ENCODE measurements around the gene COL23A1. TPM values are rescaled to one million over a fixed set of nuclear protein-coding genes. Genes with fewer than 3 reads are reported as not detected.

COL23A1 gene
- total and polyA plus RNA-seq, 2 of the 8 experiments (the other 6 are each of a cell fraction or from before 2014, with no cell fraction given), result 3.1 to 4.7 TPM

DNA sequence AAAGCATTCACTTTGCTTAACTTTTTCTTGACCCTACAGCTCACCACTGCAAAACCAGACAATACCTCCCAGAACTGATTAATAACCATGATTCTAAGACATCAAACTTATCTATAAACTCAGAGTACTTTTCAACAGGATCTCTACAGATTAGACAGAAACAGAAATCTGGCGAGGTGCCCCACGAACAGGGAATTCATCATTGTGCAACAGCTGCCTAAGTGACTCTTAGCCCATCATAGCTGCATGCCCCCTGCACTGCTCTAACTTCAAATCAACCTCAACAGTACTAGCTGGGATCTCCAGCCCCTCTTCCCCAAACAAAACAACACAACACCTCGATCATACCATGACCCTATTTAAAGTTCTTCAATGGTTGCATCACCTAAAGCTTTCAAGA, 16.1 kb upstream of the COL23A1 start:
- DNase-seq (ENCODE audit: low read depth in 1 of 2, low spot score in 2 of 2) (no peak), FAIRE-seq (no peak)
- H2AFZ ChIP-seq (ENCODE audit: low read length), result no peak overlapping the region
- no peak overlapping the region for H4K91ac ChIP-seq (replicated peaks; ENCODE audit: insufficient read length, low read length)
- no peaks in the 10 kb centered on the region for H4K20me1 ChIP-seq (replicated peaks in 1 of 2; ENCODE audit: control insufficient read depth in 1 of 2, insufficient read depth in 2 of 2, low read length in 2 of 2)
- no peaks in the 10 kb centered on the region for H3K79me1 ChIP-seq (ENCODE audit: low read depth, low read length)
- no peak overlapping the region for H2BK15ac ChIP-seq (ENCODE audit: low read length)
- CTCF ChIA-PET (ENCODE audit: partially characterized antibody), result interaction anchor here (0.7 to 1.6 kb wide), 5 partner anchors 16 to 636 kb away, joined by 3 to 4 read pairs (median 3); partner anchors contain the start of gene COL23A1
- no peaks in the 10 kb centered on the region for H3K23me2 ChIP-seq (ENCODE audit: low read depth, low read length)
- WGBS, 2 experiments (ENCODE audit: extremely low coverage in 1 of 2, insufficient coverage in 1 of 2, insufficient read length in 1 of 2, insufficient replicate concordance in 2 of 2, low coverage in 1 of 2, low lambda C conversion rate in 2 of 2, missing lambda C conversion rate in 1 of 2), result 90% methylated on average over 3 of the region's 3 CpGs; no CpG with 5 or more reads in 1 of the 2 experiments
- no peak overlapping the region for H4K5ac ChIP-seq (ENCODE audit: insufficient read length, low read depth, low read length)
- no peak overlapping the region for H3K23ac ChIP-seq (ENCODE audit: insufficient read length)
- no peak overlapping the region for H3K4me3 ChIP-seq (ENCODE audit: extremely low read depth in 1 of 4, insufficient read depth in 2 of 4, low read depth in 3 of 4, low read length in 4 of 4)
- no peak overlapping the region for H2BK5ac ChIP-seq (ENCODE audit: low read depth, low read length)
- H3K9ac ChIP-seq (replicated peaks in 1 of 4; ENCODE audit: extremely low read depth in 1 of 4, low read depth in 3 of 4, low read length in 3 of 4), result no peak overlapping the region
- POLR2A ChIA-PET (ENCODE audit: partially characterized antibody), result interaction anchor here (1.2 to 1.5 kb wide), 3 partner anchors 10 to 19 kb away, joined by 3 to 6 read pairs (median 3); no protein-coding TSS in a partner anchor
- H3K4me1 ChIP-seq (replicated peaks in 1 of 4; ENCODE audit: control insufficient read depth in 3 of 4, insufficient read depth in 4 of 4, low read length in 3 of 4), result no peaks in the 10 kb centered on the region
- no peak overlapping the region for H2AK5ac ChIP-seq (ENCODE audit: low read depth, low read length)
- no peak overlapping the region for H3K14ac ChIP-seq (ENCODE audit: insufficient read length)
- H2BK120ac ChIP-seq (replicated peaks; ENCODE audit: low read depth, low read length), result no peak overlapping the region
- peaks cover 9 to 61% (median 34%) of the 10 kb centered on the region in 4 experiments for H3K36me3 ChIP-seq (ENCODE audit: control insufficient read depth in 2 of 4, insufficient read depth in 4 of 4, low read length in 3 of 4)
- no peaks in the 10 kb centered on the region for H3K79me2 ChIP-seq (ENCODE audit: control insufficient read depth in 1 of 2, insufficient read depth in 2 of 2, low read length in 2 of 2)
- no peak overlapping the region for H3K4ac ChIP-seq (replicated peaks; ENCODE audit: insufficient read length, low read depth, low read length)
- TF ChIP-seq TEAD4 (IDR thresholded peaks at IDR 0.05; ENCODE audit: low read depth, low read length) (no peak), CHD2 (IDR thresholded peaks at IDR 0.05; ENCODE audit: low read length) (no peak), SUZ12 (IDR thresholded peaks at IDR 0.05; ENCODE audit: low read length) (no peak), EP300 (IDR thresholded peaks at IDR 0.05; ENCODE audit: borderline replicate concordance in 1 of 2, low read depth in 2 of 2, low read length in 2 of 2) (no peak), MAFK (IDR thresholded peaks at IDR 0.05; ENCODE audit: low read depth, low read length) (no peak), TBP (IDR thresholded peaks at IDR 0.05; ENCODE audit: low read depth, low read length) (no peak), NRF1 (IDR thresholded peaks at IDR 0.05; ENCODE audit: low read depth, low read length) (no peak)
- TF ChIP-seq, protein P1, sequence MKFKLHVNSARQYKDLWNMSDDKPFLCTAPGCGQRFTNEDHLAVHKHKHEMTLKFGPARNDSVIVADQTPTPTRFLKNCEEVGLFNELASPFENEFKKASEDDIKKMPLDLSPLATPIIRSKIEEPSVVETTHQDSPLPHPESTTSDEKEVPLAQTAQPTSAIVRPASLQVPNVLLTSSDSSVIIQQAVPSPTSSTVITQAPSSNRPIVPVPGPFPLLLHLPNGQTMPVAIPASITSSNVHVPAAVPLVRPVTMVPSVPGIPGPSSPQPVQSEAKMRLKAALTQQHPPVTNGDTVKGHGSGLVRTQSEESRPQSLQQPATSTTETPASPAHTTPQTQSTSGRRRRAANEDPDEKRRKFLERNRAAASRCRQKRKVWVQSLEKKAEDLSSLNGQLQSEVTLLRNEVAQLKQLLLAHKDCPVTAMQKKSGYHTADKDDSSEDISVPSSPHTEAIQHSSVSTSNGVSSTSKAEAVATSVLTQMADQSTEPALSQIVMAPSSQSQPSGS (IDR thresholded peaks at IDR 0.05; ENCODE audit: low read length), result no peak
- H3K56ac ChIP-seq (replicated peaks; ENCODE audit: insufficient read length, low read depth, low read length), result no peak overlapping the region
- H3K18ac ChIP-seq (ENCODE audit: extremely low read depth, low read length), result no peak overlapping the region
- no peaks in the 10 kb centered on the region for H3K27me3 ChIP-seq (replicated peaks in 1 of 4; ENCODE audit: control insufficient read depth in 3 of 4, extremely low read depth in 1 of 4, insufficient read depth in 3 of 4, low read length in 3 of 4)
- H3K27ac ChIP-seq (ENCODE audit: low read depth, low read length), result no peak overlapping the region
- H2BK20ac ChIP-seq (ENCODE audit: low read length), result no peak overlapping the region
- peaks cover 3 to 6% of the 10 kb centered on the region in 2 experiments; a peak in 3 of 4 replicates for H3K9me3 ChIP-seq (ENCODE audit: insufficient read depth in 2 of 2, low read depth in 1 of 2, low read length in 1 of 2)
- no peak overlapping the region for H3K4me2 ChIP-seq (ENCODE audit: insufficient read depth in 1 of 2, low read depth in 2 of 2, low read length in 2 of 2)
- no peak overlapping the region for H2BK12ac ChIP-seq (ENCODE audit: low read depth, low read length)
- H4K8ac ChIP-seq (ENCODE audit: extremely low read depth, insufficient read depth, low read length), result no peak overlapping the region

Data from H1 (cell line).